GM18505 (cell line): ENCODE results near the gene TNFRSF4.

Experiments
- ATAC-seq: cut with Tn5 transposase; IDR thresholded peaks from one replicate; pipeline ENCODE4 v1.9.1; 2021; ENCODE audit not compliant: unreplicated experiment
- POLR2A ChIP-seq: IDR thresholded peaks from 4 replicates; pipeline ENCODE4 v1.6.1; 2011; ENCODE audit warnings: borderline replicate concordance; ENCODE audit not compliant: insufficient read depth, insufficient read length; ENCODE audit errors: extremely low read depth

The TNFRSF4 gene

DNA sequence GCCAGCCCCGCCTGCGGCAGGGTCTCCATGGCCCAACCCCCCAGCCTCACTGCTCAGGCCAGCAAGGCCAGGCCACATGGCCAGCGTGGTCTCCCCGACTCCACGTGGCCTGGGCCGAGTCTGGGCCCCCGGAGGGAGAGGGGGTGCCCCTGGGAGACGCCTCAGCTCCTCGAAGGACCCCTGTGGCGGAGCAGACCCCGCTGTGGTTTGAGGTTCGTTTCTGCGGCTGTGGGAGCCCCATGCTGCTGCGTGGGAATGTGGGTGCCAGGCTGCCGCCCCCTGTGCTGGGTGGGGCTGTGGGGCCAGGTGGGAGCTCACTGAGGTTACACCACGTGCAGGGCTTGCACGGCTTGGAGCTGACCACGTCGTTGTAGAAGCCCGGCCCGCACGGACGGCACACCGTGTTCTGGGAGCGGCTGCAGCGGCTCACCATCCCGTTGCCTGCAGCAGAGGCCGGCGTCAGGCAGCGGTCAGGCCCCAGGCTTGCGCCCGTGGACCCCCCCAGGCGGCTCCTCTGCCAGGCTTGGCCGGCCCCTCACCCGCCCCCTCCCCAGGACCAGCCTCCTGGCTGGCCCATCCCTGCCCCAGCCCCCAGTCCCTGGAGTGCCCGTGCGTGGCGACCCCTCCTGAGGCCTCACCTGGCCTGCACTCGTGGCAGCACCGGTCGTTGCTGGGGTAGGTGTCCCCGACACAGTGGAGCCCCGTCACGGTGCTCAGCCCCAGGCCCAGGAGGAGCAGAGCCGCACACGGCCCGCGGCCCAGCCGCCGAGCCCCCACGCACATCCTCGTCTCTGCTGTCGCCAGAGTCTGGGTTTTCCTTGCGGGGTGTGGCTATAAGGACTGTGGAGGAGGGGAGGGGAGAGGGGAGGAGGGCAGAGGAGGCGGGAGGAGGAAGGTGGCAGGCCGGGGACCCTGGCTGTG, at the start of gene TNFRSF4:
Gene TNFRSF4 (minus strand): TSS at position 809 of the 921 bp plus-strand sequence. CDS start 26 bp downstream, at position 783.
- TF ChIP-seq POLR2A, result no peak
- no peak for ATAC-seq

DNA sequence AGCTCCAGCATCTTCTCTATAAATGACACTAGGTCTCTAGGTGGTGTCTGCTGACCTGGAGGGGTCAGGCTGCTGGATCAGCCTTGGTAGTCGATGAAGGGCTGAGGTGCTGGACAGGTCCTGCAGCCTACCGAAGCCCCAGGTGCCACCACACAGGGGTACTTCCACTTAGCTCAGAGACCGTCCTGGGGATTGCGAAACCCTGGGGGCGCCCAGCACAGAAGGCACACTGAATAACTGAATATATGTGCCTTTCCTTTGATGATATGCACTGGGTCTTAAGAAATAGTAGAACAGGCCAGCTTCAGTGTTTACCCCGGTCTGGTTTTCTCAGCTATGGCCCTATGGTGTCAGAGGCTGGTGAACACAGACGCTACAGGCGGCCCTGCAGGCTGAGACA, 48.8 kb upstream of the TNFRSF4 start:
- TF ChIP-seq POLR2A, result no peak
- no peak for ATAC-seq

DNA sequence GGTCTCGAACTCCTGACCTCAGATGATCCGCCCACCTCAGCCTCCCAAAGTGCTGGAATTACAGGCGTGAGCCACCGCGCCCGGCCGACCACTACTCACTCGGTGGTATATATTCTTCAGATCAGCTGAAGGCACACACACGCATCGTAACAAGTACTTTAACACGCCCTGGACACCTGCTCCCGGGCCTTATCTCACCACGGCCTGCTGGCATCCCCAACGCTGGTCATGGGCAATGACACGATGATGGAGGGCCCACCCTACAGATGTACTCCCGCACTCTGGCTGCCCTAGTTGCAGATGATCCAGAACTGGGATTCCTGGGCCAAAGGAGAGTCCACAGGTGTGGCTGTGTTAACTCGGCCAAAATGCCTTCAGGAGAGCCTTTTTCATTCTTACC, 48.1 kb upstream of the TNFRSF4 start:
- no peak for ATAC-seq
- TF ChIP-seq POLR2A, result no peak

DNA sequence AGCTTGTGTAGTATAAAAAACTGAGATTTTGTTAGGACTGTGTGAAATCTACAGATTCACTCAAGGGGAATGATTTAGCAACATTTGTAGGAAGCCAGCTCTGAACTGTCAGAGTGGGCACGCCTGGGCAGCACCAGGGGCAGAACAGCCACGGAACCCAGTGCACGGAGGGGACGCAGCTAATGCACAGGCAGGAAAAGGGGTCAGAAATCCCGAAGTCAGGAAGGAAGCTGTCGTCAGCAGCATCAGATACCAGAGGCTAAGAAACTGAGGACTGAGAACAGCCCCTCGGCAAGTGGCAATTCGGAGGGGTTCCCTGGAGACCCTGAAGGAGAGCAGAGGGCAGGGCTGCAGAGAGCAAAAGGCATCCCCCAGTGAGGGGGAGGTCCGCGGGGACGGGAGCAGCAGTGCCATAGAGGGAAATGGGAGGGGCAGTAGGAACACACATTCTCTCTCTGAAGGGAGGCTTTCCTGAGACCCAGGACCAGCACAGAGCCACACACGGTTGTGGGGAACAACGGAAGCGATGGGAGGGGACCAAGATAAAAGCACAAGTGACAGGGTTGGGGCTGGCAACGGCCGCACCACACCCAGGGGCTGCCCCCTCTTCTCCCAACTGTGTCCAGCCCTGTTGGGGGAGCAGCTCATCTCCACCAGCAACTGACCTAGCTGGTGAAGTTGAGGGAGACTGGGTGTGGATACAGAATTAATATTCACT, 47.0 kb upstream of the TNFRSF4 start:
- no peak for TF ChIP-seq POLR2A
- no peak for ATAC-seq

DNA sequence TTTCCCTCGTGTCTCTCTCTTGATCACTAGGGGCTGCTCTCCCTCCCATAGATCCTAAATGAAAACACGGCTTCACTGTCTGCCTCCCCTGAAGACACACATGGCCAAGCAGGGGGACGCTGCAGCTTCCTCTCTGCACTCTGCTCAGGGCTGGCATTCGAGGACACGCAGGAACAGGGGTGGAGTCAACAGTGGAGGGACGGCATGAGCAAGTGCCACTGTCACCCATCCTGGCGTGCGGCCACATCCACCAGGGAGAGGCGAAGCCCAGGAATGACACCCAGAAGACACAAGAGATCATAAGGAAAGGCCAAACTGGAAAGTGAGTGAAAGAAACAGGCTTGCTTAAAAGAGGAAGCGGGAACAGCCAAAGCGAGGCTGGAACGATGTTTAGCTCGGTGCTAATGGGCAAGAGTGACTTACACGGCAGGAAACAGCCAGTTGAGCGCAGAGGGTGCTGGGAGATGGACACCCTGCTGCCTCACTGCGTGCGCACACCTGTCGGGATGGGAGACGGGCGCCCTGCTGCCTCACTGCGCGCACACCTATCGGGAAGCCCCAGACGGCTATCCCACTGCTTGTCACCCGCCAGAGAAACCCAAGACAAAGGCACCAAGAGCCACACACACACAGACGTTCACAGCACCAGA, 46.1 kb upstream of the TNFRSF4 start:
- no peak for TF ChIP-seq POLR2A
- no peak for ATAC-seq

DNA sequence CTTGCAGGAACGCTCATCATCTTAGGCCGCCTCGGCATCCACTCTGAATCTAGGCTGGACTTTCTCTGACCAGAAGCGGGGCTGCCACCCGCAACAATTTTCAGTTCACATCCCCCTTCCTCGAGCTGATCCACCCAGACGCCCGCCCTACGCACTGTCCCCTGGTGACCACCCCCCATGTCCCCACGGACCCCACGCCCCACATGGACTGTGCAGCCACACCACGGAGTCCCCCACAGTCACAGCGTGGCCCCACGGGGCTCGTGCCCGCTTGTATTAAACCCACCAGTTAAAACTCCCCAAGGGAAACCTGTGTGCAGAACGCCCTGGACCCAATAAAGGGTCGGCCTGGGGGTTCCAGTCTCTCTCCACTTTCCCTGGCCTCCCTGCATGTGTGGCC, 45.6 kb upstream of the TNFRSF4 start:
- ATAC-seq, result no peak
- no peak for TF ChIP-seq POLR2A

DNA sequence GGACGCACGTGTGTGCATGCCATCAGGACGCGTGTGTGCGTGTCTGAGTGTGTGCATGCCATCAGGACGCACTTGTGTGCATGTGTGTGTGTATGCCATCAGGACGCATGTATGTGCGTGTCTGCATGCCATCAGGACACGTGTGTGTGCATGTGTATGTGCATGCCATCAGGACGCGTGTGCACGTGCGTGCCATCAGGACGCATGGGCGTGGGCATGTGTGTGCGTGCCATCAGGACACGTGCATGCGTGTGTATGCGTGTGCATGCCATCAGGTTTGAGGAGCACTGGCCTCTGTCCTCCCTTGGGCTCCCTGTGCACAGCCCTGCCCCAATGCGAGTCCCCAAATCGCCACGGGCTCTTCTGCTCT, 45.2 kb upstream of the TNFRSF4 start:
- TF ChIP-seq POLR2A, result no peak
- no peak for ATAC-seq

DNA sequence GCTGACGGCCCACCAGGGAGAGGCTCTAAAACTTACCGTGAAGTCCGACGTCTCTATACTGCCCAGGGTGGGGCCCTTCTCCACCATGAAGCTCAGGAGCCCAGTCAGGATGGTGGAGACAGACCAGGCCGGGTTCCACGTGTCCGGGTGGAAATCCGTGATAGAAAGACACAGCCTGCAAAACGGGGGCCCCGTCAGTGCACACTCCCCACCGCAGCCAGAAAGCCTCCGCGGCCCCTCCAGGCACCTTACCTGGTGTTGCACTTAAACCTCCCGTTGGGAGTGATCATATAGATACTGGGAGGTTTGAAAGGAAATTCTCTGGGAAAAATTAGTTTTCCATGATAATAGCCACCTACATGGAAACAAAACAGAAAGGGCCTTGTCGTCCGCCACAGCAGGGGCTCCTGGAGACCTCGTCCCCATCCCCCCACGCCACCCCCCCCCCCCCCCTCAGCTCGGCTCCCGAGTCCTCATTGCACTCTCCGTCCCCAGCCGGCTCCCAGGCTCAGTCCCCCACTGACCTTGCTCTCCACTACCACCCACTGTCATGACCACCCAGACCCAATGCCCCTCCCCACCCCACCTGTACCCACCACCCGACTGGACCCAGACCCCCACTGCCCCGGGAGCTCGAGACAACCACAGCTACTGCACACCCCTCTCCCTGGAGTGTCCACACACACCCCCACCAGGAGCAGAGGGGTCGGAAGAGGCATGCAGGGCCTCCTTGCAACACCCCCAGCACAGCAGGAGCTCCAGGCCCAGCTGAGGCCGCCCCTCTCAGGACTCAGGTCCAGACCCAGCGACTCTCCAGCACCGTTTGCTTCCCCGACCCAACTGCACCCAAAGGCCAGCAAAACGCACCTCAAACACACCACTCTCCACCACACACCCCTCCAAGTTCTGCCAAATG, 43.3 kb upstream of the TNFRSF4 start:
- no peak for ATAC-seq
- no peak for TF ChIP-seq POLR2A

DNA sequence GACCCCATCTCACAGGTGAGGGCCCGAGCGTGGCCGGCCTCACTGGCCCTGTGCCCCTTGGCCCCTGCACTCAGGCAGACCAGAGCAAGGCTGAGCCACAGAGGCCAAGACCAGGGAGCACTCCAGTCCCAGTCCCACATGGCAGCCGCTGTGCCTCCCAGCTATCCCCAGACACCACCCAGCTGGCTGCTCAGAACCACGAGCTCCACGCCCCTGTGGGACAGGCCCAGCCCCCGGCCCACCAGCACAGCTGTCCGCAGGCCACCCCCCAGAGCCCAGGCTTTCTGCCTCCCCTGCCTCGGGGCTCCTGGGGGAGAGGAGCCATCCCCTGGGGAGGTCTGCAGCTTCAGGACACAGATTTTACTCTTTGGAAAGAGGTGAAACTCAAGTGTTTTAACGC, 41.7 kb upstream of the TNFRSF4 start:
- ATAC-seq, result no peak
- no peak for TF ChIP-seq POLR2A

DNA sequence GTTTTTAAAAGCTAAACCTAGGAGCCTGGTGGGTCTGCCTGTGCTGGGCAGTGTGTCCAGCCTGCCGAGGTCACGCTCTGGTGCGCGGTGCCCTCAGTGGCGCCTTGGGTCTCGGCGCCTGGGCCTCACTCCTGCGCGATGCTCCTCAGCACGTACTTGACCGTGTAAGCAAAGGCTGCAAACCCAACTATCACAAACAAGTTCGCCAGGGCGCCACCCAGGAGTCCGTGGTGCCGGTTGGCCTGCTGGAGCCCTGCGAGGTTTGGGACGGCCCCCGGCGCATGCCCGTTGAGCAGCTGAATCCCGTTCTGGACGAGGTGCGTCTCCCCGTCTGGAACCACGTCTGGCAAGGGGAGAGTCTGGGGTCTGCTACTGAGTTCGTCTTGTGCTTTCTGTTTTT, 41.1 kb upstream of the TNFRSF4 start:
- no peak for ATAC-seq
- no peak for TF ChIP-seq POLR2A

DNA sequence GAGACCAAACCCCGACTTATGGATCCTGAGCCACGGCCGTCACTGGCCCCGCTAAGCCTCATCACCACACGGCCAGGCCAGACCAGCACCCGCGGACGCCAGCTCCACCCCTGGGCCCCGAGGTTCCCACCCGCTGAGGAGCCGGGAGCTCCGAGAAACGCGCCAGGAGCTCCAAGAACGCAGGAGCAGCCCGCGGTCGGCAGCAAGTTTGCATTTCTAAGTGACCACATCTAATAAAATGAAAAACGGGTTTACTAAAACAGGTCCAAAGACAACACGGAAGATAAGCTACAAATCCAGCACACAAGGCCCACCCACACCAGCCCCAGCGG, 40.7 kb upstream of the TNFRSF4 start:
- no peak for ATAC-seq

DNA sequence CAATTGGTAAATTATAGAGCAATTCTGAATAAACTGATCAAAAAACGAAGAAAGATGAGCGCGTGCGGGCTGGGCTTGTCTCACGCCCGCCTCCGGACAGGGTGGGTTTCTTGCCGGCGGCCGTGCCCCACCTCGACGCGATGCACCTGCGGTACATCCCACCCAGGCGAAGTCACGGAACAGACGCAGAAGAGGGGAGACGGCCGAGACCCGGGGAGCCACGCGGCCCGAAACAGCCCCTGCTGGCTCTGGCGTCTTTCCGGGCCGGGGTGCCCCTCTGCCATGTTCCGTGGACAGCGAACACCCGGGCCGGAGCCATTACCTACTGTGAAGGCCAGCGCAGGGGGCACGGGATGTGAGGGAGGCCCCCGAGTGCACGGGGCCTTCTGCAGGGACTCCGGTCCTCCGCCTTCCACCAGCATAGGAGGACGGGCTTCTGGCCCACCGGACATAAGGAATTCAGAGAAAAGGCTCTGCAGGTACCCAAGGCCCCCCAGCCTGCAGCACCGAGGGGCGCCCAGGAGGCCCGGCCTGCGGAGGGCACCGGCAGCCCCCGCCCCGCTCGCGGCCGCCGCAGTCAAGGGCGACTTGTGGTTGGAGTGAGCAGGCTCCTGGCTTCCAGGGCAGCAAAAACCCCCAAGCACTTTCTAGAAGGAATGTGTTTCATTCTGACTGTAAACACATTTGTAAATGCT, 40.2 kb upstream of the TNFRSF4 start:
- ATAC-seq, result no peak
- no peak for TF ChIP-seq POLR2A

More for the DNA sequence above, 40.7 kb upstream of the TNFRSF4 start:
- TF ChIP-seq POLR2A, result no peak
